K562 (cell line): ENCODE data around the gene OR4D2. TPM values are rescaled to one million over a fixed set of nuclear protein-coding genes. Genes with fewer than 3 reads are reported as not detected.

ENCODE experiments used
- ATAC-seq: fragments of 200-7000 bp; cut with Tn5 transposase; 3 replicates; pipeline ENCODE4 v1.9.1; 2020; ENCODE audit warnings: moderate library complexity
- BruUV-seq: library from RNA; stranded (reverse); fragments of 400-500 nt; replicated peaks from 2 replicates; lab custom pipeline; 2021; lab: Mats Ljungman, UMichigan
- CTCF ChIA-PET: fragments of 300-600 bp; formaldehyde crosslinking; extraction: SDS; loops from one replicate; lab custom pipeline; 2021; ENCODE audit warnings: low intra/inter-chr PET ratio; lab: Yijun Ruan, JAX
- POLR2A ChIA-PET: fragments of 300-600, 350-650 bp; sonication (Branson Sonifier 250); formaldehyde crosslinking; extraction: SDS; loops from one replicate; lab custom pipeline; 2021; ENCODE audit warnings: antibody characterized with exemption, inconsistent platforms; lab: Yijun Ruan, JAX
- DNase-seq, 4 experiments: peaks; one replicate each; pipeline versions ENCODE4 v3.0.0 to v3.0.0-alpha.2; 2011 to 2018; ENCODE audit warnings: low spot score in 3 of 4, mixed read lengths in 3 of 4; ENCODE audit errors: extremely low read depth in 1 of 4
- FAIRE-seq: peaks from 2 replicates; lab custom pipeline; 2011; peaks lifted over from hg19 to GRCh38; lab: Jason Lieb, UNC
- H2AFZ ChIP-seq: 2 replicates; pipeline ENCODE4 v1.6.0; 2011; ENCODE audit warnings: low read depth, low read length, control low read depth, inconsistent platforms
- H3K27ac ChIP-seq: fragments of 200-600 bp; 3 replicates; pipeline ENCODE4 v1.8.0; 2011; ENCODE audit warnings: low read depth, mild to moderate bottlenecking, control low read depth, inconsistent platforms, low read length, moderate library complexity, mixed read lengths; ENCODE audit errors: extremely low read depth
- H3K27me3 ChIP-seq, 2 experiments: fragments of 300-600 bp in 1 of 2; 2 replicates in 1 of 2; 3 replicates in 1 of 2; pipeline versions ENCODE4 v1.6.0 to v1.8.0; 2011; ENCODE audit warnings: inconsistent platforms in 2 of 2, low read length in 2 of 2, mild to moderate bottlenecking in 1 of 2, mixed read lengths in 1 of 2, moderate library complexity in 1 of 2; ENCODE audit not compliant: control insufficient read depth in 2 of 2, insufficient read depth in 2 of 2
- H3K36me3 ChIP-seq: fragments of 300-600 bp; 3 replicates; pipeline ENCODE4 v1.8.0; 2011; ENCODE audit warnings: mild to moderate bottlenecking, low read length, inconsistent platforms; ENCODE audit not compliant: control insufficient read depth, insufficient read depth
- H3K4me1 ChIP-seq, 2 experiments: fragments of 200-600 bp in 1 of 2; replicated peaks in 1 of 2; 2 replicates in 1 of 2; 3 replicates in 1 of 2; pipeline versions ENCODE4 v1.5.1 to v1.8.0; 2011; ENCODE audit warnings: inconsistent platforms in 2 of 2, low read length in 2 of 2, mild to moderate bottlenecking in 1 of 2, mixed read lengths in 1 of 2, moderate library complexity in 1 of 2; ENCODE audit not compliant: control insufficient read depth in 2 of 2, insufficient read depth in 2 of 2
- H3K4me2 ChIP-seq: 2 replicates; pipeline ENCODE4 v1.6.1; 2011; ENCODE audit warnings: low read length, control low read depth, inconsistent platforms, mixed read lengths; ENCODE audit not compliant: insufficient read depth
- H3K4me3 ChIP-seq: fragments of 200-600 bp; sonication (generic), shearing (Covaris generic); 2 replicates; pipeline ENCODE4 v1.5.1; 2016; ENCODE audit warnings: control low read depth, inconsistent platforms
- H3K79me2 ChIP-seq: fragments of 200-600 bp; 3 replicates; pipeline ENCODE4 v1.8.0; 2011; ENCODE audit warnings: low read length, inconsistent platforms; ENCODE audit not compliant: control insufficient read depth, insufficient read depth
- H3K9ac ChIP-seq, 2 experiments: 2 replicates each; pipeline versions ENCODE4 v1.6.0 to v1.6.1; 2011; ENCODE audit warnings: low read depth in 2 of 2, low read length in 2 of 2, control low read depth in 1 of 2, inconsistent platforms in 1 of 2, mild to moderate bottlenecking in 1 of 2, mixed read lengths in 1 of 2; ENCODE audit not compliant: insufficient read depth in 1 of 2
- H3K9me1 ChIP-seq: one replicate; pipeline ENCODE4 v1.6.0; 2011; ENCODE audit warnings: inconsistent platforms, mild to moderate bottlenecking, low read length, moderate library complexity; ENCODE audit not compliant: control insufficient read depth, insufficient read depth
- H3K9me3 ChIP-seq: replicated peaks from 2 replicates; pipeline ENCODE4 v1.5.1; 2011; ENCODE audit warnings: low read depth, low read length, inconsistent platforms; ENCODE audit not compliant: control insufficient read depth, insufficient read depth
- H4K20me1 ChIP-seq: replicated peaks from 2 replicates; pipeline ENCODE4 v1.6.1; 2011; ENCODE audit warnings: low read length, inconsistent platforms, mixed read lengths; ENCODE audit not compliant: control insufficient read depth, insufficient read depth
- ARHGAP35 ChIP-seq: fragments of 450-650 bp; IDR thresholded peaks from 2 replicates; pipeline ENCODE4 v1.6.1; 2018; ENCODE audit not compliant: partially characterized antibody
- FOXJ3 ChIP-seq: sonication (generic); formaldehyde crosslinking; IDR thresholded peaks from 2 replicates; pipeline ENCODE4 v1.4.0; 2020; ENCODE audit warnings: mild to moderate bottlenecking, missing genetic modification reagents
- WGBS: fragments of 100-300 bp; shearing (Covaris generic); methylation state at CpG from one replicate; pipeline ENCODE4 v1.1.6; 2016; ENCODE audit warnings: low coverage, mixed read lengths; ENCODE audit not compliant: insufficient coverage; ENCODE audit errors: missing lambda C conversion rate; 5-methylcytosine and 5-hydroxymethylcytosine counted together
- in situ Hi-C: fragments of 300-500 bp; cut with MboI; formaldehyde crosslinking; loops from 4 replicates; pipeline ENCODE4 v1.15.0; 2018; ENCODE audit warnings: inconsistent platforms, mixed read lengths
- intact Hi-C: fragments of 100-400 bp; cut with micrococcal nuclease; formaldehyde crosslinking; loops from 2 replicates; pipeline ENCODE4 v1.14.2; 2022
- polyA plus RNA-seq, 8 experiments: library from polyadenylated mRNA; depleted of rRNA in 4 of 8; stranded (reverse) in 5 of 8; unstranded in 3 of 8; fragments of >200 nt; fragmentation: Nextera tagmentation in 2 of 8; fragmentation: Illumina TruSeq in 1 of 8; extraction: Ambion mirVana in 2 of 8; extraction: Trizol in 1 of 8; gene quantifications; 2 replicates each; pipeline versions ENCODE4 v1.2.1 to v1.2.3, GENCODE V29; 2011 to 2014; ENCODE audit warnings: inconsistent platforms in 1 of 8, missing spikeins in 1 of 8
- total RNA-seq, 7 experiments: library from RNA; depleted of rRNA in 6 of 7; stranded (reverse); fragments of >200 nt in 6 of 7; fragmentation: Illumina TruSeq in 2 of 7; extraction: Trizol in 2 of 7; gene quantifications; 2 replicates each; pipeline versions ENCODE4 v1.2.1 to v1.2.3, GENCODE V29; 2011 to 2021; ENCODE audit warnings: low replicate concordance in 1 of 7
- TF ChIP-seq, protein P1 (sequence below): fragments of 450-650 bp; IDR thresholded peaks from 2 replicates; pipeline ENCODE4 v1.6.1; 2016; ENCODE audit warnings: low read depth
- TF ChIP-seq, protein P2 (sequence below), 2 experiments: IDR thresholded peaks; 2 replicates each; pipeline ENCODE4 v1.6.1; 2011; ENCODE audit warnings: borderline replicate concordance in 1 of 2, control low read depth in 1 of 2, low read depth in 1 of 2, low read length in 1 of 2, mild to moderate bottlenecking in 1 of 2, mixed read lengths in 1 of 2, moderate library complexity in 1 of 2; ENCODE audit not compliant: insufficient read depth in 1 of 2, insufficient read length in 1 of 2, poor library complexity in 1 of 2, severe bottlenecking in 1 of 2; ENCODE audit errors: extremely low read depth in 1 of 2
- TF ChIP-seq, protein P3 (sequence below): fragments of 150-350 bp; IDR thresholded peaks from 2 replicates; pipeline ENCODE4 v1.6.1; 2014; ENCODE audit warnings: low read depth, mild to moderate bottlenecking, low read length, borderline replicate concordance
- TF ChIP-seq, protein P4 (sequence below): sonication (generic); formaldehyde crosslinking; IDR thresholded peaks from 2 replicates; pipeline ENCODE4 v1.9.0; 2022; ENCODE audit warnings: mild to moderate bottlenecking, missing genetic modification reagents

Gene OR4D2
- total and polyA plus RNA-seq, 9 of the 15 experiments (the other 6 are each of a cell fraction or from before 2014, with no cell fraction given), result not detected

DNA sequence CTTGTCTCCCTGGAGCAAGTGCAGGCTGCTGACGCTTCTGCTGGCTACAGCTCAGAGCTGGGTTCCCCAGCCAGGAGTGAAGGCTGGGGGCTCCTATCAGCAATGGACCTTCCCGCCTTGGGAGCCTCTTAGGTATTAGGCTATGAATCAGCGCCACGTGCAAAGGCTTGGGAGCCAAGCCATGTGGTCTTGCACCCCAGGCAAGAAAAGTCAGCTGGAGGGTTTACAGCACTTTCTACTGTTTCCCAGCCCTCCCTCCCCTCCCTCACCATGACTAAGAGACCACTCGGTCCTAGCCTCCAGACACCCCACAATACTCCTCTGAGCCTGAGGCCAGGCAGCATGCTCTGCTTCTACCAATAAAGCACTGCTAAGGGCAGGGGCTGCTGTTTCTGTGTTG lies 38.0 kb downstream of the OR4D2 start:
- peaks cover 26% of the 10 kb centered on the region; the same call in 2 of the 3 replicates for H3K36me3 ChIP-seq
- no peaks in the 10 kb centered on the region for H3K9me3 ChIP-seq
- 34% methylated on average over 3 of the region's 5 CpGs for WGBS
- H3K4me3 ChIP-seq, result no peak overlapping the region
- H3K9ac ChIP-seq, result no peak overlapping the region
- in situ Hi-C loops (no loop called here), intact Hi-C loops (no loop called here)
- TF ChIP-seq FOXJ3 (no peak), ARHGAP35 (no peak)
- TF ChIP-seq, protein P1, sequence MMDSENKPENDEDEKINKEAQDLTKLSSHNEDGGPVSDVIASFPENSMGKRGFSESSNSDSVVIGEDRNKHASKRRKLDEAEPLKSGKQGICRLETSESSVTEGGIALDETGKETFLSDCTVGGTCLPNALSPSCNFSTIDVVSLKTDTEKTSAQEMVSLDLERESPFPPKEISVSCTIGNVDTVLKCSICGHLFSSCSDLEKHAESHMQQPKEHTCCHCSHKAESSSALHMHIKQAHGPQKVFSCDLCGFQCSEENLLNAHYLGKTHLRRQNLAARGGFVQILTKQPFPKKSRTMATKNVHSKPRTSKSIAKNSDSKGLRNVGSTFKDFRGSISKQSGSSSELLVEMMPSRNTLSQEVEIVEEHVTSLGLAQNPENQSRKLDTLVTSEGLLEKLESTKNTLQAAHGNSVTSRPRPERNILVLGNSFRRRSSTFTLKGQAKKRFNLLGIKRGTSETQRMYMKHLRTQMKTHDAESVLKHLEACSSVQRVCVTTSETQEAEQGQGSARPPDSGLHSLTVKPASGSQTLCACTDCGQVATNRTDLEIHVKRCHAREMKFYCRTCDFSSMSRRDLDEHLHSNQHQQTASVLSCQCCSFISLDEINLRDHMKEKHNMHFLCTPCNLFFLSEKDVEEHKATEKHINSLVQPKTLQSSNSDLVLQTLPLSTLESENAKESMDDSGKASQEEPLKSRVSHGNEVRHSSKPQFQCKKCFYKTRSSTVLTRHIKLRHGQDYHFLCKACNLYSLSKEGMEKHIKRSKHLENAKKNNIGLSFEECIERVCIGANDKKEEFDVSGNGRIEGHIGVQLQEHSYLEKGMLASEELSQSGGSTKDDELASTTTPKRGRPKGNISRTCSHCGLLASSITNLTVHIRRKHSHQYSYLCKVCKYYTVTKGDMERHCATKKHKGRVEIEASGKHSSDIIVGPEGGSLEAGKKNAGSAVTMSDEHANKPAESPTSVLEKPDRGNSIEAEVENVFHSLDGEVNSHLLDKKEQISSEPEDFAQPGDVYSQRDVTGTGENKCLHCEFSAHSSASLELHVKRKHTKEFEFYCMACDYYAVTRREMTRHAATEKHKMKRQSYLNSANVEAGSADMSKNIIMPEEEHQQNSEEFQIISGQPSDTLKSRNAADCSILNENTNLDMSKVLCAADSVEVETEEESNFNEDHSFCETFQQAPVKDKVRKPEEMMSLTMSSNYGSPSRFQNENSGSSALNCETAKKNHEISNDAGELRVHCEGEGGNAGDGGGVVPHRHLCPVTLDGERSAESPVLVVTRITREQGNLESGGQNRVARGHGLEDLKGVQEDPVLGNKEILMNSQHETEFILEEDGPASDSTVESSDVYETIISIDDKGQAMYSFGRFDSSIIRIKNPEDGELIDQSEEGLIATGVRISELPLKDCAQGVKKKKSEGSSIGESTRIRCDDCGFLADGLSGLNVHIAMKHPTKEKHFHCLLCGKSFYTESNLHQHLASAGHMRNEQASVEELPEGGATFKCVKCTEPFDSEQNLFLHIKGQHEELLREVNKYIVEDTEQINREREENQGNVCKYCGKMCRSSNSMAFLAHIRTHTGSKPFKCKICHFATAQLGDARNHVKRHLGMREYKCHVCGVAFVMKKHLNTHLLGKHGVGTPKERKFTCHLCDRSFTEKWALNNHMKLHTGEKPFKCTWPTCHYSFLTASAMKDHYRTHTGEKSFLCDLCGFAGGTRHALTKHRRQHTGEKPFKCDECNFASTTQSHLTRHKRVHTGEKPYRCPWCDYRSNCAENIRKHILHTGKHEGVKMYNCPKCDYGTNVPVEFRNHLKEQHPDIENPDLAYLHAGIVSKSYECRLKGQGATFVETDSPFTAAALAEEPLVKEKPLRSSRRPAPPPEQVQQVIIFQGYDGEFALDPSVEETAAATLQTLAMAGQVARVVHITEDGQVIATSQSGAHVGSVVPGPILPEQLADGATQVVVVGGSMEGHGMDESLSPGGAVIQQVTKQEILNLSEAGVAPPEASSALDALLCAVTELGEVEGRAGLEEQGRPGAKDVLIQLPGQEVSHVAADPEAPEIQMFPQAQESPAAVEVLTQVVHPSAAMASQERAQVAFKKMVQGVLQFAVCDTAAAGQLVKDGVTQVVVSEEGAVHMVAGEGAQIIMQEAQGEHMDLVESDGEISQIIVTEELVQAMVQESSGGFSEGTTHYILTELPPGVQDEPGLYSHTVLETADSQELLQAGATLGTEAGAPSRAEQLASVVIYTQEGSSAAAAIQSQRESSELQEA, result no peak
- TF ChIP-seq, protein P2, sequence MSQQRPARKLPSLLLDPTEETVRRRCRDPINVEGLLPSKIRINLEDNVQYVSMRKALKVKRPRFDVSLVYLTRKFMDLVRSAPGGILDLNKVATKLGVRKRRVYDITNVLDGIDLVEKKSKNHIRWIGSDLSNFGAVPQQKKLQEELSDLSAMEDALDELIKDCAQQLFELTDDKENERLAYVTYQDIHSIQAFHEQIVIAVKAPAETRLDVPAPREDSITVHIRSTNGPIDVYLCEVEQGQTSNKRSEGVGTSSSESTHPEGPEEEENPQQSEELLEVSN (IDR thresholded peaks at IDR 0.05; ENCODE audit: borderline replicate concordance in 1 of 2, extremely low read depth in 1 of 2, insufficient read depth in 1 of 2, insufficient read length in 1 of 2, low read depth in 1 of 2, low read length in 1 of 2, poor library complexity in 1 of 2, severe bottlenecking in 1 of 2), result peak in 1 of 2 experiments; percentile 32
- TF ChIP-seq, protein P3, sequence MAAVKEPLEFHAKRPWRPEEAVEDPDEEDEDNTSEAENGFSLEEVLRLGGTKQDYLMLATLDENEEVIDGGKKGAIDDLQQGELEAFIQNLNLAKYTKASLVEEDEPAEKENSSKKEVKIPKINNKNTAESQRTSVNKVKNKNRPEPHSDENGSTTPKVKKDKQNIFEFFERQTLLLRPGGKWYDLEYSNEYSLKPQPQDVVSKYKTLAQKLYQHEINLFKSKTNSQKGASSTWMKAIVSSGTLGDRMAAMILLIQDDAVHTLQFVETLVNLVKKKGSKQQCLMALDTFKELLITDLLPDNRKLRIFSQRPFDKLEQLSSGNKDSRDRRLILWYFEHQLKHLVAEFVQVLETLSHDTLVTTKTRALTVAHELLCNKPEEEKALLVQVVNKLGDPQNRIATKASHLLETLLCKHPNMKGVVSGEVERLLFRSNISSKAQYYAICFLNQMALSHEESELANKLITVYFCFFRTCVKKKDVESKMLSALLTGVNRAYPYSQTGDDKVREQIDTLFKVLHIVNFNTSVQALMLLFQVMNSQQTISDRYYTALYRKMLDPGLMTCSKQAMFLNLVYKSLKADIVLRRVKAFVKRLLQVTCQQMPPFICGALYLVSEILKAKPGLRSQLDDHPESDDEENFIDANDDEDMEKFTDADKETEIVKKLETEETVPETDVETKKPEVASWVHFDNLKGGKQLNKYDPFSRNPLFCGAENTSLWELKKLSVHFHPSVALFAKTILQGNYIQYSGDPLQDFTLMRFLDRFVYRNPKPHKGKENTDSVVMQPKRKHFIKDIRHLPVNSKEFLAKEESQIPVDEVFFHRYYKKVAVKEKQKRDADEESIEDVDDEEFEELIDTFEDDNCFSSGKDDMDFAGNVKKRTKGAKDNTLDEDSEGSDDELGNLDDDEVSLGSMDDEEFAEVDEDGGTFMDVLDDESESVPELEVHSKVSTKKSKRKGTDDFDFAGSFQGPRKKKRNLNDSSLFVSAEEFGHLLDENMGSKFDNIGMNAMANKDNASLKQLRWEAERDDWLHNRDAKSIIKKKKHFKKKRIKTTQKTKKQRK, result no peak
- TF ChIP-seq, protein P4, sequence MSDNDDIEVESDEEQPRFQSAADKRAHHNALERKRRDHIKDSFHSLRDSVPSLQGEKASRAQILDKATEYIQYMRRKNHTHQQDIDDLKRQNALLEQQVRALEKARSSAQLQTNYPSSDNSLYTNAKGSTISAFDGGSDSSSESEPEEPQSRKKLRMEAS (CRISPR knock-in tag), result 0 out of 2 replicates have a peak, but pooled peaks have one; percentile 36
- CTCF ChIA-PET, result no interaction called here
- ATAC-seq, result no peak
- POLR2A ChIA-PET, result no interaction called here
- H4K20me1 ChIP-seq, result no peaks in the 10 kb centered on the region
- H3K9me1 ChIP-seq, result no peaks in the 10 kb centered on the region
- no peak overlapping the region for H3K4me2 ChIP-seq
- peaks cover 0 to 6% of the 10 kb centered on the region in 2 experiments; a peak in 2 of 5 replicates for H3K27me3 ChIP-seq
- no peak overlapping the region for H3K27ac ChIP-seq
- BruUV-seq, result no TSS peak
- no peak overlapping the region for H2AFZ ChIP-seq
- no peak for FAIRE-seq
- H3K79me2 ChIP-seq, result no peaks in the 10 kb centered on the region
- H3K4me1 ChIP-seq, result peaks cover 0 to 4% of the 10 kb centered on the region in 2 experiments; a peak in 1 of 5 replicates
- DNase-seq, result peak in 1 of 4 experiments; percentile 16
